Peyer's patch (tissue), 4 donors: ENCODE data around the gene SREK1. TPM values are rescaled to one million over a fixed set of nuclear protein-coding genes. Genes with fewer than 3 reads are reported as not detected.

Source experiments
- DNase-seq, 3 donors: peaks; one replicate each; pipeline ENCODE4 v3.0.0-alpha.2; 2017 to 2019
- H3K27ac ChIP-seq, 4 donors: fragments of 200-600 bp; sonication (generic); one replicate each; pipeline ENCODE4 v1.5.1; 2016 to 2019
- H3K27me3 ChIP-seq, 2 donors: fragments of 200-600 bp; sonication (generic); one replicate each; pipeline ENCODE4 v1.5.1; 2019
- H3K36me3 ChIP-seq, 3 donors: fragments of 200-600 bp; sonication (generic); one replicate each; pipeline ENCODE4 v1.5.1; 2016 to 2019
- H3K4me1 ChIP-seq, 4 donors: fragments of 200-600 bp; sonication (generic); one replicate each; pipeline ENCODE4 v1.5.1; 2016 to 2019
- H3K4me3 ChIP-seq, 4 donors: fragments of 200-600 bp; sonication (generic); 1 replicate in 3 of 4; 2 replicates in 1 of 4; pipeline ENCODE4 v1.5.1; 2016 to 2019; ENCODE audit warnings: mild to moderate bottlenecking in 1 of 4
- H3K9me3 ChIP-seq, 4 donors: fragments of 200-600 bp; sonication (generic); one replicate each; pipeline ENCODE4 v1.5.1; 2016 to 2019; ENCODE audit warnings: mild to moderate bottlenecking in 1 of 4
- POLR2A ChIP-seq, 2 donors: fragments of 450-650 bp; IDR thresholded peaks; one replicate each; pipeline ENCODE4 v1.5.1; 2017; ENCODE audit warnings: antibody characterized with exemption in 2 of 2, mild to moderate bottlenecking in 2 of 2, moderate library complexity in 2 of 2
- total RNA-seq, 4 donors: library from RNA; depleted of rRNA; stranded (reverse); fragments of >200 nt; gene quantifications; one replicate each; pipeline ENCODE4 v1.1.0, GENCODE V29; 2016
- TF ChIP-seq, protein P1 (sequence below), 6 experiments: fragments of 450-650 bp in 4 of 6; fragments of 200-600 bp in 2 of 6; sonication (generic) in 1 of 6; IDR thresholded peaks; one replicate each; pipeline ENCODE4 v1.5.1; 2017 to 2019; ENCODE audit warnings: antibody characterized with exemption in 6 of 6, mild to moderate bottlenecking in 3 of 6, moderate library complexity in 1 of 6

The SREK1 gene
- total RNA-seq, 4 donors from 2014 or later = 99.8 to 282 (median 115) TPM

DNA sequence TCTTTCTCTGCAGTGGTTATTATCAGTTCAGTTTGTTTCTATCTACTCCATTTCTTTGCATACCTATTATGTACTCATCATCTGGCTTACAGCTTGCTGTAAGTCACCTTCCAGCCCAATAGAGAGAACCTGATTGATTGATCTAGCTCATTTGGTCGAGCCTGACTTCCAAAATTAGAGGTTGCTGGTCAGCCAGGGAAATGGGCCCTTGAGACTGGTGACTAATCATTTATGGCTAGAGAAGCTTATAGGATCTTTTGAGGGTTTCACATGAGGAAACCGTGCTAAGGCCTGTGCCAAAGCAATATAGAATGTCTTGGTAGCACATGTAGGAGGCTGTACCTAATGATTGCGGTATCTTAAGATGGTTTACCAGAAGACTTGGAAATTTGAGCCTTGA lies 5.8 kb downstream of the SREK1 start:
- Histone ChIP-seq H3K9me3 (no peaks in the 10 kb centered on the region), H3K4me3 (no peak overlapping the region), H3K27me3 (no peaks in the 10 kb centered on the region), H3K27ac (no peak overlapping the region), H3K4me1 (peaks cover 0 to 19% (median 0%) of the 10 kb centered on the region in 4 donors), H3K36me3 (no peaks in the 10 kb centered on the region)
- DNase-seq = no peak
- TF ChIP-seq POLR2A (IDR thresholded peaks at IDR 0.05) = no peak
- TF ChIP-seq, protein P1, sequence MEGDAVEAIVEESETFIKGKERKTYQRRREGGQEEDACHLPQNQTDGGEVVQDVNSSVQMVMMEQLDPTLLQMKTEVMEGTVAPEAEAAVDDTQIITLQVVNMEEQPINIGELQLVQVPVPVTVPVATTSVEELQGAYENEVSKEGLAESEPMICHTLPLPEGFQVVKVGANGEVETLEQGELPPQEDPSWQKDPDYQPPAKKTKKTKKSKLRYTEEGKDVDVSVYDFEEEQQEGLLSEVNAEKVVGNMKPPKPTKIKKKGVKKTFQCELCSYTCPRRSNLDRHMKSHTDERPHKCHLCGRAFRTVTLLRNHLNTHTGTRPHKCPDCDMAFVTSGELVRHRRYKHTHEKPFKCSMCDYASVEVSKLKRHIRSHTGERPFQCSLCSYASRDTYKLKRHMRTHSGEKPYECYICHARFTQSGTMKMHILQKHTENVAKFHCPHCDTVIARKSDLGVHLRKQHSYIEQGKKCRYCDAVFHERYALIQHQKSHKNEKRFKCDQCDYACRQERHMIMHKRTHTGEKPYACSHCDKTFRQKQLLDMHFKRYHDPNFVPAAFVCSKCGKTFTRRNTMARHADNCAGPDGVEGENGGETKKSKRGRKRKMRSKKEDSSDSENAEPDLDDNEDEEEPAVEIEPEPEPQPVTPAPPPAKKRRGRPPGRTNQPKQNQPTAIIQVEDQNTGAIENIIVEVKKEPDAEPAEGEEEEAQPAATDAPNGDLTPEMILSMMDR (IDR thresholded peaks at IDR 0.05) = no peak

DNA sequence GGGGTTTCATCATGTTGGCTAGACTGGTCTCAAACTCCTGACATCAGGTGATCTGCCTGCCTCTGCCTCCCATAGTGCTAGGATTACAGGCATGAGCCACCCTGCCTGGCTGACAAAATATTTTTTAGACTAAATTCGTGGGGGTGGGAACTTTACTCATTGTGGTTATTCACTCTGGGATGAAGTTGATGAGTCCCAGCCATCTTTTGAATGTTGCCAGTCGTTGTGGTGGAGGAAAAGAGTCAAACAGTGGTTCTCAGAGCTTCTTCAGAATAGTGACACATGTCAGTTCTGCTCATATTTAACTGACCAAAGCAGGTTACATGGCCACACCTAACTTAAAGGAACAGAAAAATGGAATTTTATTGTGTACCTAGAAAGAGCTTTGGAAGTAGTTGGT lies 6.9 kb downstream of the SREK1 start:
- Histone ChIP-seq H3K27ac (no peak overlapping the region), H3K27me3 (no peaks in the 10 kb centered on the region), H3K4me3 (no peak overlapping the region), H3K9me3 (no peaks in the 10 kb centered on the region), H3K36me3 (peaks cover 0 to 3% (median 0%) of the 10 kb centered on the region in 3 donors), H3K4me1 (peaks cover 0 to 13% (median 0%) of the 10 kb centered on the region in 4 donors)
- no peak for DNase-seq
- no peak for TF ChIP-seq POLR2A (IDR thresholded peaks at IDR 0.05)
- TF ChIP-seq, protein P1 (IDR thresholded peaks at IDR 0.05) = no peak

- peaks cover 0 to 8% (median 0%) of the 10 kb centered on the region in 4 donors for H3K4me1 ChIP-seq
These were observed 7.4 kb downstream of the SREK1 start for GRCh38 chr5:66151491-66151890.

DNA sequence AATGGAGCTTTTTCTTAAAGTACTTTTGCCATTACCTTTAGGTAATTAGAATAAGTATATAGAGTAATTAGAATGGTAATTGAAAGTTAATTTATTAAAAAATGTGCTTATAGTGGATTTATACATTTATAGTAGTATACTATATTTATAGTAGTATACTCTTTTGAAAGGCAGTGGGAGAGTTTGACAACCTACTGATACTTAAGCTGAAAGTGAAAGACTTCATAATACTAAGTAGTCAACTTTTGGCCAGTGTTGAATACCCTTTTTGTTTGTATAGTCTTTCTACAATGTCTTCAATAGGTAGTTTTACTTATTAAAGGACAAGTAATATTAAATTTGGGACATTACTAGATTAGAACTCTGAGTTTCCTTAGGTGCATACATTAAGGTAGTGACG lies 12.9 kb downstream of the SREK1 start:
- H3K27me3 ChIP-seq = no peaks in the 10 kb centered on the region
- H3K36me3 ChIP-seq = peaks cover 0 to 39% (median 0%) of the 10 kb centered on the region in 3 donors
- H3K27ac ChIP-seq = no peak overlapping the region
- no peak overlapping the region for H3K4me3 ChIP-seq
- no peak for DNase-seq
- H3K9me3 ChIP-seq = no peaks in the 10 kb centered on the region
- H3K4me1 ChIP-seq = no peaks in the 10 kb centered on the region
- TF ChIP-seq, protein P1 (IDR thresholded peaks at IDR 0.05) = no peak

More at GRCh38 chr5:66151491-66151890, 7.4 kb downstream of the SREK1 start:
- Histone ChIP-seq H3K36me3 (peaks cover 0 to 3% (median 0%) of the 10 kb centered on the region in 3 donors), H3K27me3 (no peaks in the 10 kb centered on the region), H3K4me3 (no peak overlapping the region), H3K9me3 (no peaks in the 10 kb centered on the region), H3K27ac (no peak overlapping the region)
- DNase-seq = no peak
- TF ChIP-seq, protein P1 (IDR thresholded peaks at IDR 0.05) = no peak
- no peak for TF ChIP-seq POLR2A (IDR thresholded peaks at IDR 0.05)

- TF ChIP-seq, protein P1 (IDR thresholded peaks at IDR 0.05) = no peak
- TF ChIP-seq POLR2A (IDR thresholded peaks at IDR 0.05) = no peak
- H3K4me1 ChIP-seq = no peaks in the 10 kb centered on the region
- no peaks in the 10 kb centered on the region for H3K9me3 ChIP-seq
- DNase-seq = no peak
- H3K27ac ChIP-seq = no peak overlapping the region
- H3K4me3 ChIP-seq = no peak overlapping the region
- H3K27me3 ChIP-seq = no peaks in the 10 kb centered on the region
- peaks cover 0 to 69% (median 0%) of the 10 kb centered on the region in 3 donors for H3K36me3 ChIP-seq
These were observed 17.3 kb downstream of the SREK1 start for GRCh38 chr5:66161356-66161755.
